HG02852 (cell line): Measurements from ENCODE around the gene HSPB7.
"Not testable (repeated sequence)": the region's sequence is repeated elsewhere in the genome, so short reads cannot be mapped to it uniquely, and the experiment has no call there.

ENCODE experiments used
- ATAC-seq: cut with Tn5 transposase; IDR thresholded peaks from one replicate; pipeline ENCODE4 v1.9.1; 2021; ENCODE audit warnings: mild to moderate bottlenecking, moderate library complexity; ENCODE audit not compliant: unreplicated experiment

Gene HSPB7

DNA sequence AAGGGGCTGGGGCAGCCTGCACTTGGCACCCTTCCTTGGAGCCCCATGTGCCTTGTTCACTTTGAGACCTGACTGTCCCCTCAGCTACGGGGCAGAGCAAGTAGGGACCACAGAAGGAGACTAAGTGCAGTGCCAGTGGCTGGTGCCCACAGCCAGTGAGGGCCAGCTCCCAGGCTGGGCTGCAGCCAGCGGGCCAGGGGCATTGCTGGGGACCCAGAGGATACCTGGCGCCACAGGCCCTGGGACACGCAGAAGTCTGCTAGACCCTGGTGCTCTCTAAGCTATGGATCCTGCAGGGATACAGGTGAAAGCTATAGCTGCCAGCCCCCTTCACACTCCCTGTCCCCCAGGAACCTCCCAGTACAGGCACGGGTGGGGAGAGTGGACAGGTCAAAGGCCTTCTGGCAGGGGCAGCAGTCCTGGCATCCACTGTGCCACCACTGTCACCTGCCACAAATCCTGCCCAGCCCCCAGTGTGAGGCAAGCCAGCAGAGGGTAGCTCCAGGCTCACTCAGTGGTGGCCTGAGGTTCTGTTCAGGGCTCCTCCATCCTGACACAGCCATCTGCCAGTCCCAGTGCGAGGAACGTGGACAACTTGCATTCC, 5.3 kb upstream of the HSPB7 start:
- ATAC-seq = no peak

GRCh38 chr1:16022393-16022792, 4.5 kb upstream of the HSPB7 start:
- no peak for ATAC-seq

- no peak for ATAC-seq
Observed at GRCh38 chr1:16021681-16022080, 3.8 kb upstream of the HSPB7 start, which contains the start of gene CLCNKA. TSS of gene CLCNKA (plus strand) at chr1:16022036. CDS start at chr1:16022620, 584 bp downstream.

- ATAC-seq = not testable (repeated sequence)
Observed at GRCh38 chr1:16020878-16021277, 3.0 kb upstream of the HSPB7 start.

DNA sequence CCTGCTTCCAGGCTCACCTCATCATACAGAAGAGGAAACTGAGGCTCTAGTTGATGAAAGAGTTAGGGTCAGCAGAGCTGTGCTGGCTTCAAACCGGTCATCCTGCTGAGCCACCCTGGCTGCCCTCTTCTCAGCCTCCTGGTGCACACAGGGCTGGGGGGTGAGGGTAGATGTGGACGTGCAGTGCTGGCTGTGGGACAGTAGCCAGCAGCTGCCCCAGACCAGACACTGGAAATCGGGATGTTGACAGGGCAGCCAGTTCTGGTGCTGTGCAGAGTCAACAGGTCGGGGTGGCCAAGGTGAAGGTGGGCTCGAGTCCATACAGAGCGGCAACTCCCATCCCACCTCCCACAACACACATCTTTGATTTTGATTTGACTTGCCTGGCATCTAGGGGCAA, 2.5 kb upstream of the HSPB7 start:
- no peak for ATAC-seq

DNA sequence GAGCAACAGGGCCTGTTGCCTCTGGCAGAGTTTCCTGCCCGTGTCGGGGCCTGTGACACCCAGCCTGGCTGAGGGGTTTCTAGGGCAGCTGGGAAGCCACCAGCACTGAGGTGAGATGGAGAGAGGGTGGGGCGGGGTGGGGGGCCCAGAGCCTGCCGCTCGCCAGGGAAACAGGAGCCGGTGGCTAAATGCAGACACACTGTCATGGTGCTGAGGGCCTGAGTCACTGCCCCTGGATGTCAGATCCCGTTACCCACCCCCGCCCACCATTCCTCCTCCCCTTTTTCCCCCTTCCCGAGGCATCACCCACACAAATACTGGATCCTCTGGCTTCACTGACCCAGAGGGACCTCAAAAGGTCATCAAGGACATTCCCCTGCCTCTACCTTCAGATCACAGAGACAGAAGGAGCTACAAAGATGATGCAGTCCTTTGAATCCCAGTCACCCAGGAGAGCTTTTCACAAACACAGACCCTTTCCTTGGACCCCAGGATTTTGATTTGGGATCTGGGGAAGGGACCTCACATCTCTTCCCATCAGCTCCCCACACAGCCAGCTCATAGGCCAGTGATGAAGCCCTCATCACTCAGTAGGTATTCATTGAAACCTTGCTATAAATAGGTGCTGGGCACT, 1.9 kb upstream of the HSPB7 start:
- ATAC-seq = no peak

- ATAC-seq = no peak
Observed at GRCh38 chr1:16018749-16019643, 1.2 kb upstream of the HSPB7 start.

- no peak for ATAC-seq
Observed at GRCh38 chr1:16018308-16018707, 465 bp upstream of the HSPB7 start.

- ATAC-seq = no peak
Observed at GRCh38 chr1:16017076-16017460, 775 bp downstream of the HSPB7 start.

DNA sequence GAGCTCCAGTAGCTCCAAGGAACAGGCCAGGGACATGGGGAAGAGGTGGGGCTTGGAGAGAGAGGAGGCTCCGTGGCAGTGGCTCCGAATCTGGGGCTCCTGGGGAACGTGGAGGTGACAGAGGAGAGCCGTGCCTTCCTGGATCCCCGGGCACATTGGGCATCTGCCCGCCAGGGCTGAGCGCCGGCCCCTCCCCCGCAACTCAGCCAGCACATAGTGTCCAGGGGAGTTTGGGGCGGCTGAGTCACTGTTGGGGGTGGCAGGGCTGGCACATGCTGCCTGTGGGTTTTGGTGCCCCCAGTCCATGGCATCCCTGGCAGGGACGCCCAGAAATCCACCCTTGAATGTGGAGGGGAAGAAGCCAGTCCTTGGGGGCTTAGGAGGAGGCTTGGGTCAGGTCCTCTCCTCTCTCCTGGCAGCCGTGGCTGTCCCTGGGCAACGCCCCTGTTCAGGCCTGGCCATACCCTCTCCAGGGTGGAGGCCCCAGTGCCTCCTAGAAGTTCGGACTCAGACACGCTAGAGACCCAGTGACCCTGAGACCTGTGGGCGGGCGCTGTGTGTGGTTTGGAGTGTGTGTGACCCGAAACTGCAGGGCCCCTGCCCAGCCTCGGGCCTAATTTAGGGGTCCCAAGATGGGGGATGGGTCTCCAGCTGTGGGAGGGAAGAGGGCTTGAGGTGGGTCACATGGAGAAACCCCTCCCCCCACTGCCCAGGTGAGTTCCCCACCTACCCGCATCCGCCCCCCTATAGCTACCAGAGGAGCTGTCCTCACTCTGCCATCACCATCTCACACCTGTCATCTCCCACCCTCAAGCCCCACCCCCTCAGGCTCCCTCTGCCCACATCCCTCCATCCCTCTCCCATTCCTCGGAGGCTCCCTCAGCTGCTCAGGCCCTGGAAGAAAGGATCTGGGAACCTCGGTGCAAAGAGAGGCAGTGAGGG, 1.6 kb downstream of the HSPB7 start:
- ATAC-seq = no peak

GRCh38 chr1:16015491-16015890, 2.4 kb downstream of the HSPB7 start:
- no peak for ATAC-seq

GRCh38 chr1:16014509-16015482, 3.0 kb downstream of the HSPB7 start:
- no peak for ATAC-seq

GRCh38 chr1:16013908-16014258, 4.0 kb downstream of the HSPB7 start:
- ATAC-seq = no peak

DNA sequence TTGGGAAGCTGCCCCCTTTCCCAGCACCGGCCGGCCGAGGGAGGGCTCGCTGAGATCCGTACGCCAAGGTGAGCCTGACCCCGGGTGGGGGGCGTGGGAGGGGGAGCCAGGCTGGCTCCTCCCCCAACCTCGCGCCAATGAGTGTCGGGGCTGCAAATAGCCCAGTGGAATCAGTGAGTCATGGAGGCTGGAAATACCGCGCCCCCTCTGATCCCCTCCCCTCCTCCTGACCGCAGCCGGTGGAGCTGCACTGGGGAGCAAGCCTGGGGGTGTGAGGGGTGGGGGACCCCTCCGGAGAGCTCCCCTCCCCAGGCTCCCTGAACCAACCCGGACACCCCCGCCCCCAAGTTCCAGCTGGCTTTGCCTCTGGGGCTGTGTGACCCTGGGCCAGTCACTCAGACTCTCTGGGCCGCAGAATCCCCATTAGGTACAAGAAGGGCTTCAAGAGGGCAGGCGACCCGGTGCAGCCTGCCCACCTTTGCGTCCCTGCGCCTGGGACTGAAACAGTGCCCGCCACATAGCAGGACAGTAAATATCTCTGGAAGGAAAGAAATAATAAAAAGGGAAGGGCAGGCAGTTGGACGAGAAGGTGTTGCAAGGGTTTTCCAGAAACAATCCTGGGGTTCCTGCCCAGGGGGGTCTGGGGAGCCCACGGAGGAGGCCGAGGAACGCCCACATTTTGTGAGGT, 4.5 kb downstream of the HSPB7 start:
- ATAC-seq = no peak

DNA sequence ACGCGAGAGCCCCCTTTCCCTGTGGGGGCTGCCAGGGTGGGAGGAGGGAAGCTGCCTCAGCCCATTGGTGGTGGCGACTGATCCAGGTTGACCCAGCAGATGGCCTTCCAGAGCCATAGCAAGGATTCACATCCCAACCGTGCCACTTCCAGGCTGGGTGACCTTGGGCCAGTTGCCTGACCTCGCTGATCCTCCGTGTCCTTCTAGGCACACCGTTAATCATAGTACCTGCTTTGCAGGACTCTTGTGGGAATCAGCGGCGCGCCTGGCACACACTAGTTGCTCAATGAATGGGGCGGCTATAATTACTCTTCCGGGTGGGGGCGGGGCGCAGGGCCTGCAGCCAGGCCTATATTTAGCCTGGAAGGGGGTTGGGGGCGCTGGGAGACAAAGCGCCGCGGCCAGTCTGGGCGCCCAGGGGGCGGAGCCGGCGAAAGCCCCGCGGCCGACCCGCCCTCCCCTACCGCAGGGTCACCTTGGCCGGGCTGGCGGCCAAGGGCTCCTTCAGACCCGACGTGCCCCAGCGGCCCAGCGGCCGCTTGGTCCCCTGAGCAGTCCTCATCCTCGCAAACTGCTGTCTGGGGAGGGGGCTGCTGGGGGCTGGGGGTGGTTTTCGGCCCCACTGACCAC, 5.1 kb downstream of the HSPB7 start:
- ATAC-seq = no peak

- ATAC-seq = no peak
Observed at GRCh38 chr1:16011936-16012589, 5.8 kb downstream of the HSPB7 start.

DNA sequence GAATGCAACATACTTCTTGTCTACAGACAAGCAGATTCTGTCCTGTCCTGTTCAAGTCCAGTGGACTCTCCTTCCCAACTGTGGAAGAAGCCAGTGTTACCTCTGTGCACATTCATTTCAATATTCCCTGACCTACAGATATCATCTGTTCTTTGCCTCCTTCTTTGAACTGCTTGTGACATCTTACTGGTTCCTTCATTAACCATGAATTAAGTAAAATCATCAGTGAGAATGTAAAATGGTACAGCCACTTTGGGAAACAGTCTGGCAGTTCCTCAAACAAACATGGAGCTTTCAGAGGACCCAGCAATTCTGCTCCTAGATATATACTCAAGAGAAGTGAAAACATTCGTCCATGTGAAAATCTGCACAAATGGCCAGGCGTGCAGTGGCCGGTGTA, 7.0 kb downstream of the HSPB7 start:
- no peak for ATAC-seq

- ATAC-seq = no peak
Observed at GRCh38 chr1:16009678-16010077, 8.2 kb downstream of the HSPB7 start.
